WERI-Rb-1 (cell line): ENCODE results near the gene SHB.
"Not testable (repeated sequence)": the region's sequence is repeated elsewhere in the genome, so short reads cannot be mapped to it uniquely, and the experiment has no call there.

Experiments
- DNase-seq: peaks from one replicate; pipeline ENCODE4 v3.0.0-alpha.2; 2020
- H3K27ac ChIP-seq: fragments of 250-450 bp; sonication (Bioruptor Pico); 2 replicates; pipeline ENCODE4 v1.5.1; 2020; ENCODE audit warnings: mild to moderate bottlenecking, moderate library complexity
- H3K27me3 ChIP-seq: fragments of 250-450 bp; sonication (Bioruptor Pico); 2 replicates; pipeline ENCODE4 v1.5.1; 2021; ENCODE audit warnings: mild to moderate bottlenecking, low read depth, moderate library complexity; ENCODE audit not compliant: insufficient read depth, severe bottlenecking
- H3K36me3 ChIP-seq: fragments of 250-450 bp; sonication (Bioruptor Pico); 2 replicates; pipeline ENCODE4 v1.5.1; 2020; ENCODE audit warnings: mild to moderate bottlenecking, moderate library complexity
- H3K4me3 ChIP-seq: 2 replicates; pipeline ENCODE4 v1.5.1; 2011; ENCODE audit warnings: low read depth, mild to moderate bottlenecking, control low read depth, low read length
- H3K9me3 ChIP-seq: fragments of 250-450 bp; sonication (Bioruptor Pico); 2 replicates; pipeline ENCODE4 v1.5.1; 2021; ENCODE audit warnings: mild to moderate bottlenecking, moderate library complexity; ENCODE audit not compliant: severe bottlenecking
- TF ChIP-seq, protein P1 (sequence below): IDR thresholded peaks from 2 replicates; pipeline ENCODE4 v1.5.1; 2011; ENCODE audit warnings: low read depth, mild to moderate bottlenecking, control low read depth, inconsistent platforms, low read length

Gene SHB

DNA sequence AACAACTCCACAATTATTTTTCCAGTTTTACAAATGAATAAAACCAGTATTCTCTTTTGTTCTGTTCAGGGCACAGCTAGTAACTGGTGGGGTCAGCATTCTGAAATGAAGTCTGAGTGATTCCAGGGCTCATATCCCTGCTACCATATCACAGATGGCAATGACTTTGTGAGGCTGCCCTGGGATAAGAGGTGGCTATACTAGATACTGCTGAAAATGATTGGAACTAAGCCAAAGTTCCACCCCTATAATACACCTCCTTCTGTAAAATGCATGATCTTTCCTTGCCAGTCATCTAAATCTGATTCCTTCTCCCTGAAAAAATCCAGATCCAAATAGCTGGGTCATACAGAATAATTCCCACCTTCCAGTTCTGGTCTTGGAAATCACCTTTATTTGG is 179.5 kb downstream of the SHB start:
- Histone ChIP-seq H3K9me3 (no peaks in the 10 kb centered on the region), H3K4me3 (no peak overlapping the region), H3K36me3 (peaks cover 36% of the 10 kb centered on the region), H3K27ac (no peak overlapping the region), H3K27me3 (no peaks in the 10 kb centered on the region)
- TF ChIP-seq, protein P1, sequence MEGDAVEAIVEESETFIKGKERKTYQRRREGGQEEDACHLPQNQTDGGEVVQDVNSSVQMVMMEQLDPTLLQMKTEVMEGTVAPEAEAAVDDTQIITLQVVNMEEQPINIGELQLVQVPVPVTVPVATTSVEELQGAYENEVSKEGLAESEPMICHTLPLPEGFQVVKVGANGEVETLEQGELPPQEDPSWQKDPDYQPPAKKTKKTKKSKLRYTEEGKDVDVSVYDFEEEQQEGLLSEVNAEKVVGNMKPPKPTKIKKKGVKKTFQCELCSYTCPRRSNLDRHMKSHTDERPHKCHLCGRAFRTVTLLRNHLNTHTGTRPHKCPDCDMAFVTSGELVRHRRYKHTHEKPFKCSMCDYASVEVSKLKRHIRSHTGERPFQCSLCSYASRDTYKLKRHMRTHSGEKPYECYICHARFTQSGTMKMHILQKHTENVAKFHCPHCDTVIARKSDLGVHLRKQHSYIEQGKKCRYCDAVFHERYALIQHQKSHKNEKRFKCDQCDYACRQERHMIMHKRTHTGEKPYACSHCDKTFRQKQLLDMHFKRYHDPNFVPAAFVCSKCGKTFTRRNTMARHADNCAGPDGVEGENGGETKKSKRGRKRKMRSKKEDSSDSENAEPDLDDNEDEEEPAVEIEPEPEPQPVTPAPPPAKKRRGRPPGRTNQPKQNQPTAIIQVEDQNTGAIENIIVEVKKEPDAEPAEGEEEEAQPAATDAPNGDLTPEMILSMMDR, result no peak
- DNase-seq, result no peak

DNA sequence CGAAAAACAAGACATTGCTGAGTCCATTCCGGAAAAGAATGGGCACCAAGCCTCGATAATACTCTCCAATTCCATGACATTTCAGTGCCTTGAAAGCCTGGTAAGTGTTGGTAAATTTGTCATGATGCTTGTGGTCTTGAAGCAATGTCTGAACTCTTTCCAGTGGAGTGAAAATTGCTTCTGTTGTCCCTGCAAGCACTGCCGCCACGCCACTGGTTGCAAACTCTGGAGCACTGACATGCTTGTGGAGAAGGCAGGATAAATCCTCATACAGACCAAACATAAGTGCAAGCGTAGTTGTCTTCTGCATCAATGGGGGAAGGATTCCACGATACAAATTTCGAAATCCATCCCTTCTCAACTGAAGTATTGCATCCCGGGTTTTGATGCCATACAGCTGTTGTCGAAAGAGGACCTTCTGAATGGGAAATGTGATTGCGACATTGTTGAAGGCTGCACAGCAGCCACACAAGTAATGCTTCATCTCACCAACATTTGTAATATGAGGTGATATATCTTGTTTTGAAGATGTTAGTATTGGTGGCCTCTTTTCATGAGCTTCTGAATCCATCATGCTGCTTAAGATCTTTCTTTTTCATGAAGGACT is 180.9 kb downstream of the SHB start:
- not testable (repeated sequence) for H3K27me3 ChIP-seq

DNA sequence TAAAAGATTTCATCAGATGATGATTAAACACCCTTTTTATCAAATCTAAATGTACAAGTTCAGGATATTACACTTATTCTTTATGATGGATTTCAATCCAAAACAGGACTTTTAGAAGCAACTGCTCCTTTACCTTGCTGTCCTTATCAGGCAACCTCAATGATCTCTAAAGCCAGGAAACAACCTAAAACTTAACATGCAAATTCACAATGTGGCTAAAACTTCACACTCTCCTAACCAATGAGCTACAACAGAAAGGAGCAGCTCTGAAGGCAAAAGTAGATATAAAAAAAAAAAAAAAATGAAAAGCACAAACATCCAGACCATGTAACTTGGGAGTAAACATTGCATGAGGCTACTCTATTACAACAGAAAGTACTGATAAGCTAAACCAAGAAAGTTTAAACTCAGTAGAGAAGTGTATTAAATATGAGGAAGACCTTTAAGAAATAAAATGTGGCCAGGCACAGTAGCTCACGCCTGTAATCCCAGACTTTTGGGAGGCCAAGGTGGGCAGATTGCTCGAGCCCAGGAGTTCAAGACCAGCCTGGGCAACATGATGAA is 188.0 kb downstream of the SHB start:
- TF ChIP-seq, protein P1, result no peak
- H3K4me3 ChIP-seq, result no peak overlapping the region

More for the DNA sequence above, 180.9 kb downstream of the SHB start:
- H3K27ac ChIP-seq, DNase-seq, H3K9me3 ChIP-seq, H3K4me3 ChIP-seq: not testable (repeated sequence)
- peaks cover 29% of the 10 kb centered on the region for H3K36me3 ChIP-seq

DNA sequence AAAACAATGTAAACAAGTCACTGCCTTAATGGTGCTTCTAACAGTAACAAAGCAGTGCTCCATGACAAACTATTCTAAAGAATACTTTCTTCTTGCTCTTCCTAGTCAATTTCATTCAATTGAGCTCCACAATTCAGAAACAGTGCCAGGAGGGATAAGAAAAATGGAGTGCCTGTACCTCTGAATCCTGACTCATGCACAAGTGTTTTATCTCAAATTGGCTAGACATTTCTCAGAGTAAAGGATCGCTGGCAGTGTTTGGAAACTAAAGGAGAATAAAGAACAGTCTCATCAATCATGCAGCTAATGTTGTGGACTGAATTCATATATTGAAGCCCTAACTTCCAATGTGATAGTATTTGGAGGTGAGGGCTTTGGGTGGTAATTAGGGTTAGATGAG is 192.7 kb downstream of the SHB start:
- H3K27ac ChIP-seq, result no peak overlapping the region
- no peak overlapping the region for H3K4me3 ChIP-seq
- peaks cover 5% of the 10 kb centered on the region for H3K36me3 ChIP-seq
- H3K27me3 ChIP-seq, result no peaks in the 10 kb centered on the region
- DNase-seq, result no peak
- TF ChIP-seq, protein P1, result no peak
- peaks cover 8% of the 10 kb centered on the region for H3K9me3 ChIP-seq

More for the DNA sequence above, 188.0 kb downstream of the SHB start:
- Histone ChIP-seq H3K27me3 (no peaks in the 10 kb centered on the region), H3K27ac (no peak overlapping the region), H3K9me3 (peaks cover 8% of the 10 kb centered on the region), H3K36me3 (peaks cover 9% of the 10 kb centered on the region)
- no peak for DNase-seq

DNA sequence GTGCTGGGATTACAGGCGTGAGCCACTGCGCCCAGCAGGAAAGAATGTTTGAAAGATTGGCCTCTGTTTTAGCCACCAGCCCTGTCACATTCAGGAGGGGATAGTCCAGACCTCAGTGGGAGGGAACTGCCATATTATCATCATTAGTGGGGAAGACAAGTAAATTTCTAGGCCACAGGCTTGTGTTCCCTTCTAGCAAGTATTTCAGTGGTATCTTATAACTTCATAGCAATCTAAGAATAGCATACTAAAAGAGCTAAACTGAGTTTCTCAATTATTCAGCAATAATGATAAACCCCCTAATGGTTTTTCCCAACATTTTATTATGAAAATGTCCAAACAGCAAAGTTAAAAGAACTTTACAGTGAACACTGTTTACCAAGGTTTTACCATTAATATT is 195.1 kb downstream of the SHB start:
- TF ChIP-seq, protein P1, result no peak
- no peaks in the 10 kb centered on the region for H3K27me3 ChIP-seq
- H3K27ac ChIP-seq, result no peak overlapping the region
- DNase-seq, result no peak
- H3K36me3 ChIP-seq, result peaks cover 5% of the 10 kb centered on the region
- H3K9me3 ChIP-seq, result peaks cover 8% of the 10 kb centered on the region
- no peak overlapping the region for H3K4me3 ChIP-seq

DNA sequence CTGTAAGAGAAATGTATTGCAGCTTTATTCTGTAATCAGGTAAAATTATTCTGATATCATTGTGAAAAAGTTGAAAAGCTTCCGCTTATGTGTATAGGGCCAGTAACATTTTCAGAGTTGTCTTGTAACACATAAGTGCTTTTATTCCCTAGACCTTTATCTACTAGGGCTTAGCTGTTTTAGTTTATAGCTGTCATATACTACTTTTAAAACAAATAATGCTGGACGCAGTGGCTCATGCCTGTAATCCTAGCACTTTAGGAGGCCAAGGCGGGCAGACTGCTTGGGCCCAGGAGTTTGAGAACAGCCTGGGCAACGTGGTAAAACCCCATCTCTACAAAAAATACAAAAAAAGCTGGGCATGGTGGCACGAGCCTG is 198.2 kb downstream of the SHB start:
- DNase-seq, result no peak
- no peak overlapping the region for H3K4me3 ChIP-seq
- TF ChIP-seq, protein P1, result no peak

More for the DNA sequence above, 198.2 kb downstream of the SHB start:
- Histone ChIP-seq H3K9me3 (no peaks in the 10 kb centered on the region), H3K27me3 (no peaks in the 10 kb centered on the region), H3K36me3 (no peaks in the 10 kb centered on the region), H3K27ac (no peak overlapping the region)
